Mesodermal cell (in vitro differentiated cells): Measurements from ENCODE around the gene OR52B2.

Source experiments
- H3K27ac ChIP-seq: 2 replicates; pipeline ENCODE4 v1.7.0; 2013; ENCODE audit warnings: mild to moderate bottlenecking, low read depth, low read length, moderate library complexity; ENCODE audit not compliant: severe bottlenecking
- H3K36me3 ChIP-seq: 2 replicates; pipeline ENCODE4 v1.7.1; 2013; ENCODE audit warnings: mild to moderate bottlenecking, low read length, moderate library complexity; ENCODE audit not compliant: control insufficient read depth, insufficient read depth
- H3K4me1 ChIP-seq: one replicate; pipeline ENCODE4 v1.7.1; 2013; ENCODE audit warnings: mild to moderate bottlenecking, low read length; ENCODE audit not compliant: insufficient read depth, control insufficient read depth, poor library complexity, severe bottlenecking
- H3K4me3 ChIP-seq: 2 replicates; pipeline ENCODE4 v1.7.0; 2013; ENCODE audit warnings: low read length, control low read depth, mild to moderate bottlenecking; ENCODE audit not compliant: insufficient read depth, poor library complexity, severe bottlenecking; ENCODE audit errors: extremely low read depth
- H3K9me3 ChIP-seq: 2 replicates; pipeline ENCODE4 v1.7.1; 2013; ENCODE audit warnings: mild to moderate bottlenecking, low read length, moderate library complexity; ENCODE audit not compliant: control insufficient read depth
- WGBS, 2 experiments: methylation state at CpG; one replicate each; pipeline ENCODE4 v1.1.5; 2013; ENCODE audit warnings: missing lambda C conversion rate in 2 of 2; ENCODE audit not compliant: insufficient coverage in 2 of 2; 5-methylcytosine and 5-hydroxymethylcytosine counted together

The OR52B2 gene

DNA sequence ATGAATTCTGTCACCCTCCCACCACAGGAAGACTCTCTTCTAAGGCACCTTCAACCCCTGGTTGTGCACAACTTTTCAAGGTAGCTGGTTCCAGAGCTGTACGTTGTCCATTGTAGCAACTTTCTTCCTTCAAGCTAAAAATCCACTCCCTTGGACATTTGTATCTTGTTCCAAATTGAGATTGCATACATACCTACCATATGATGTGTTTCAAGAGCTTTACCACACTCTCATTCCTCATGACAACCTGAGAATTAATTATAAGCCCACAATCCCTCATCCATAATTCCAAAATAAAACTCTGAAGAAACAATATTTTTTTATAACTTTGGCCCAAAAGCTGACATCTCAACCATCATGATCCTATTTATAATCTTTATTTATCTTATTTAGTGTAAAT lies 31.9 kb upstream of the OR52B2 start:
- WGBS, 2 experiments, result 90 to 100% methylated on average over 1 of the region's 1 CpG
- no peaks in the 10 kb centered on the region for H3K9me3 ChIP-seq
- H3K36me3 ChIP-seq, result peaks cover 11% of the 10 kb centered on the region
- H3K4me1 ChIP-seq, result no peaks in the 10 kb centered on the region
- H3K4me3 ChIP-seq, result no peak overlapping the region
- H3K27ac ChIP-seq, result no peak overlapping the region

DNA sequence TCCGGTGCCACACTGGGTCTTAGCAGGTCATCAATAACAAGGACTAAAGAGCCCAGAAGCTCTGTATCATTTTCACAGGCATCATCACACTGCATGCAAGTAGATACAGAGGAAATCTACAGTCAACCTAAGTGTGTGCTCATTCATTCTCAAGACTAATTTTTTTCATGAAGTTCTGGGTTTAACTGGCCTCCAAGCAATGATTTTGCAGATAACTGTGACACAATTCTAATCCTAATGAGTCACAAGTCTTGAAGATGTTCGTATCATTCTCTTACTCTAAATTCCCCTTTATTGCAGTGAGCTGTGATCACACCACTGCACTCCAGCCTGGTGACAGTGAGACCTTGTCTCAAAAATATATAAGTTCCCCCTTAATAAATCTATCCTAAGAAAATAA lies 31.4 kb upstream of the OR52B2 start:
- H3K9me3 ChIP-seq, result no peaks in the 10 kb centered on the region
- H3K4me1 ChIP-seq, result no peaks in the 10 kb centered on the region
- no peak overlapping the region for H3K27ac ChIP-seq
- 94% methylated on average over 2 of the region's 2 CpGs; no CpG with 5 or more reads in 1 of the 2 experiments for WGBS, 2 experiments
- H3K36me3 ChIP-seq, result peaks cover 6% of the 10 kb centered on the region
- no peak overlapping the region for H3K4me3 ChIP-seq

DNA sequence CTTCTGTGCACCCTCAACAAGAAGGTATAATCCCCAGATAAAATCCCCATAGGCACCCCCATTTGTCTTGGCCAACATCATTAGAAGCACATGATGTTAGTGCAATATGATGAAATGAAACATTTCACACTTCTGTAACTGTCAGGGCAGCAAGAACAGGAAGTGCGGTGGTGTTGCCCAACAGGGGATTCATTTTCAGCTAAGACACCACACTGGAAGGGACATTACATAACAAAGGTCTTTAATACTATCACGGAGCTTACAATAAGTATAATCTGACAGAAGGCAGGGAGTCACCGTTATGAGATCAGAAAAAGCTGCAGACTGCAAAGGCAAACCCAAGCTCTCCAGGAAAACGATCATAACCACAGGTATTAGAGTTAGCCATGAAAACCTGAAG lies 30.8 kb upstream of the OR52B2 start:
- no peak overlapping the region for H3K27ac ChIP-seq
- whole genome bisulfite sequencing, 2 experiments, result 75 to 77% methylated on average over 3 to 4 of the region's 4 CpGs
- H3K4me1 ChIP-seq, result no peaks in the 10 kb centered on the region
- peaks cover 5% of the 10 kb centered on the region for H3K36me3 ChIP-seq
- H3K9me3 ChIP-seq, result no peaks in the 10 kb centered on the region
- H3K4me3 ChIP-seq, result no peak overlapping the region

DNA sequence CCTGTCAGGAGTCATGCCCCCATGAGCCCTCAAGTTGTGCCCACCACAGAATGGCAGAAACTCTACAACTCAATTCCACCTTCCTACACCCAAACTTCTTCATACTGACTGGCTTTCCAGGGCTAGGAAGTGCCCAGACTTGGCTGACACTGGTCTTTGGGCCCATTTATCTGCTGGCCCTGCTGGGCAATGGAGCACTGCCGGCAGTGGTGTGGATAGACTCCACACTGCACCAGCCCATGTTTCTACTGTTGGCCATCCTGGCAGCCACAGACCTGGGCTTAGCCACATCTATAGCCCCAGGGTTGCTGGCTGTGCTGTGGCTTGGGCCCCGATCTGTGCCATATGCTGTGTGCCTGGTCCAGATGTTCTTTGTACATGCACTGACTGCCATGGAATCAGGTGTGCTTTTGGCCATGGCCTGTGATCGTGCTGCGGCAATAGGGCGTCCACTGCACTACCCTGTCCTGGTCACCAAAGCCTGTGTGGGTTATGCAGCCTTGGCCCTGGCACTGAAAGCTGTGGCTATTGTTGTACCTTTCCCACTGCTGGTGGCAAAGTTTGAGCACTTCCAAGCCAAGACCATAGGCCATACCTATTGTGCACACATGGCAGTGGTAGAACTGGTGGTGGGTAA lies 29.2 kb upstream of the OR52B2 start, which contains the start of gene OR52W1:
TSS of gene OR52W1 (plus strand) at position 51 of the 637 bp plus-strand sequence. CDS start at position 51, 0 bp downstream.
- Histone ChIP-seq H3K27ac (no peak within 1 kb of the TSS), H3K4me3 (no peak within 1 kb of the TSS), H3K4me1 (no peaks in the 10 kb centered on the region), H3K9me3 (no peaks in the 10 kb centered on the region), H3K36me3 (no peaks in the 10 kb centered on the region)
- WGBS, 2 experiments, result 93 to 100% methylated on average over 4 to 5 of the region's 5 CpGs

DNA sequence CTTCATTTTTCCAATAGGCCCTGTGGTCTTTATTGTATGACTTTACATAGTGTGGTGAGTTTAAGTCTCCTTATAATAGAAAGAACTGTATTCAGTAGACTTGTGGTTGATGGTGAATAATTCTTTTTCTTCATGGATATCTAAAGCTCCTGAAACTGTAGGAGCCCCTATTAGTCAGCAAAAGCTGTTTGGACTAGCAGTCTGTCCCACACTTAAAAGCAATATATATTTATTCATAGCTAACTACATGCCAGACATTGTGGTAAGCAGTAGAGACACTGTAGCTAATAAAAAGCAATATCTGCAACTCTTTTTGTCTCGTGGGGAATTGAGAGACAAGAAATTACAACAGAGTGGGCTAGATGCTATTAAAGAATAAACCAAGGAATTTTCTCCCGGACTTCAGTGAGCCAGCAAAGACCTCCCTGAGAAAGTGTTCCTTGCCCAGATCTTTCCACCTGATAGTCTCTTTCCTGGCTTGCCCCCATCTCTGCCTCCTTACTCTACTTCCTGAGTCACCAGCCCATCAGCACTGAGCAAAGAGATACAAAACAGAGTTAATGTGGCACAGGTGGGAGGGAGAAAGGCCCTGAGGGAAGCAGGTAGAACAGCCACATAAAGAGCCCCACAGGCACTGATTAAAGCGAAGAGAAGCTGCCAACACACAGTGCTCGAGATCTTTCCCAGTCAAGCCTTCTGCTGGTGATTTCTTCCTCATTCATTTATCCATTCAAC lies 27.5 kb upstream of the OR52B2 start:
- WGBS, 2 experiments, result 85 to 90% methylated on average over 2 to 3 of the region's 4 CpGs
- no peaks in the 10 kb centered on the region for H3K4me1 ChIP-seq
- H3K36me3 ChIP-seq, result no peaks in the 10 kb centered on the region
- no peak overlapping the region for H3K27ac ChIP-seq
- H3K9me3 ChIP-seq, result no peaks in the 10 kb centered on the region
- H3K4me3 ChIP-seq, result no peak overlapping the region

DNA sequence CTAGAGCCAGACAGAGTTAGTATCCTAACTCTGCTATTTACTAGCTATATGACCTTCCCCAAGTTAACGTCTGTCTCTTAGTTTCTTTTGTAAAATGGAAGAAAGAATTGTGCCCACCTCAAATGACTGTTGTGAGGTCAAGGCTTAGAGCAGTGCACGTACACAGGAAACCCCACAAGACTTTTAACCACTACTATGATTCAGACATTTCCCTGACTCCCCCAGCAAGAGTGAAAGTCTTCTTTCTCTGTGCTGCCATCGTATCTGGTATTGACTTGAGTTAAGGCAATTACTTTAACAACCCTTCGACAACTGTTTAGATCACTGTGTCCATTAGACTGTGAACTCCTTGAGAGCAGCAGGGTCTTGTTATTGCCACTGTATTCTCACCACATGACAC lies 26.3 kb upstream of the OR52B2 start:
- no peaks in the 10 kb centered on the region for H3K36me3 ChIP-seq
- H3K4me1 ChIP-seq, result no peaks in the 10 kb centered on the region
- H3K4me3 ChIP-seq, result no peak overlapping the region
- WGBS, 2 experiments, result 80 to 100% methylated on average over 1 of the region's 4 CpGs
- no peak overlapping the region for H3K27ac ChIP-seq
- no peaks in the 10 kb centered on the region for H3K9me3 ChIP-seq

DNA sequence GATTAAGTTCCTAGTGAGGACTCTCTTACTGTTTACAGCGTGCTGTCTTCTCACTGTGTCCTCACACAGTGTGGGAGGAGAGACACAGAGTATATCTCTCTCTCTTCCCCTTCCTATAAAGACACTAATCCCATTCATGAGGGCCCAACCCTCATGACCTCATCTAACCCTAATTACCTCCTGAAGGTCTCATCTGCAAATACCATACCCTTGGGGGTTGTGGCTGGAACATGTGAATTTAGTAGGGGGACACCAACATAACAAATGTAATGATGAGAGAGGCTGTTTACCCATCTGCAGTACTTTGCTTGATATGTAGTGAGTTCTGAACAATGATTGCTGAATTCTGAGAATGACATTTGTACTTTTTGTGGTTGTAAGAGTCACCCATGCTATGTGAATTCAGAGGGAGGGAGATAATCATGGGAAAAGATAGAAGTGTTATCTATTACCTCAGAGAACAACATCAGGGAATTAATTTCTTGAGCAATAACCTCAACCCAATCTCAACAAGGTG lies 24.0 kb upstream of the OR52B2 start:
- H3K9me3 ChIP-seq, result no peaks in the 10 kb centered on the region
- H3K4me3 ChIP-seq, result no peak overlapping the region
- no peaks in the 10 kb centered on the region for H3K36me3 ChIP-seq
- H3K4me1 ChIP-seq, result no peaks in the 10 kb centered on the region
- WGBS, 2 experiments, result 60% methylated on average over 1 of the region's 1 CpG; no CpG with 5 or more reads in 1 of the 2 experiments
- no peak overlapping the region for H3K27ac ChIP-seq

DNA sequence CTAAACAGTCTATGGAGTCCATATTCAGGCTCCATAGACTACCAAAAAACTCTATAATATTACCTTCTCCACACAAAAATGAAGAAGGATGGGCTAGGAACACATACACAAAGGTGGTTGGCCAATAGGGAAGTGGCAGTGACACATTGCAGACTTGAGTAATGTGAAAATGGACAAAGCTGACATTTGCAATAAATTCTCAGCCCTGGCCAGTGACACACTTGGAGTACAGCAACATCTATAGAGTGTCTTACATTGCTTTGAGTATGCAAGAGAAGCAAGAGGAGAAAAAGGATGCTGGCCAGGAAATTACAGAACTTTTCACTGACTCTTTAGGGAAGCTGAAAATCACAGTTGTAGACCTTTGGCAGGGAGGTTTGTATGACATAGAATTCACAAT lies 21.6 kb upstream of the OR52B2 start:
- H3K4me1 ChIP-seq, result no peaks in the 10 kb centered on the region
- H3K4me3 ChIP-seq, result no peak overlapping the region
- no peaks in the 10 kb centered on the region for H3K36me3 ChIP-seq
- H3K27ac ChIP-seq, result no peak overlapping the region
- no peaks in the 10 kb centered on the region for H3K9me3 ChIP-seq

DNA sequence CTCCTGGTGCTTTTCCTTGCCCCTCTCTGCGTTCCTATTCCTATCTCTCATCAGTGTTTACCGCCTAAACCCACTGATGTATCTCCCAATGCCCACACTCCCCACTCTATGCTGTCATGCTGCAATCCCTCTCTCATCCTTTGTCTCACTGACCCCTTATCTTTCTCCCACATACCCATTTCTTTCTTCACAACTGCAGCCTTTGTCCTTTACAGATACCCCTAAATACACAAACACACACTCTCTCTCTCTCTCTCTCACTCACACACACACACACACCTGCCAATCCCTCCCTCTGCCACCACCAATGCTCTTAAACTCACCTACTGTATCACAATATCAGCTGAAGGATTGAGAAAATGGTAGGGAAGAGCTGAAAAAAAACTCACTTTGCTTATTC lies 5.3 kb upstream of the OR52B2 start:
- WGBS, 2 experiments, result 64 to 70% methylated on average over 2 of the region's 2 CpGs

DNA sequence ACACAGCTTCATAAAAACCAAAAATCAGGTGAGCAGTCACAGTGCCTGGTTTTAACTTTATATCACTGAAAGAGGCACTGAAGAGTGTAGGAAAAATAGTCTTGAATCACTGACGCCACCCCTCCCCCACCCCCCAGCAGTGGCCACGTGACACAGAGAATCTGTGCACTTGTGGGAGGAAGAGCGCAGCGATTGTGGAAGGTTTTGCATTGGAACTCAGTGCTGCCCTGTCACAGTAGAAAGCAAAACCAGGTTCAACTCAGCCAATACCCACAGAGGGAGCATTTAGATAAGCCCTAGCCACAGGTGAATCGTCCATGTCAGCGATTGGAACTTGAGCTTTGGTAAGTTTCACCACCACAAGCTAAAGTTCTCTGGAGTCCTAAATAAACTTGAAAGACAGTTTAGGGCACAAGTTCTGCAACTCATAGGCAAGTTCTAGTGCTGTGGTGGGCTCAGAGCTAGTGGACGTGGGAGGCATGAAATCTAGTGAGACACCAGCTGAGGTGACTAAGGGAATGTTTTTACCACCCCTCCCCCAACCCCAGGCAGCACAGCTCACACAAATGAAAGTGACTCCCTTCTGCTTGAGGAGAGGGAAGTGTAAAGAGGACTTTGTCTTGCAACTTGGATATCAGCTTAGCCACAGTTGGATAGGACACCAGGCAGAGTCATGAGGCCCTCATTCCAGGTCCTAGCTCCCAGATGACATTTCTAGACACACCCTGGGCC lies 13.3 kb downstream of the OR52B2 start:
- no peaks in the 10 kb centered on the region for H3K36me3 ChIP-seq
- WGBS, 2 experiments, result 80 to 94% methylated on average over 2 of the region's 7 CpGs
- H3K9me3 ChIP-seq, result no peaks in the 10 kb centered on the region
- no peak overlapping the region for H3K4me3 ChIP-seq
- no peak overlapping the region for H3K27ac ChIP-seq
- H3K4me1 ChIP-seq, result no peaks in the 10 kb centered on the region

More for the DNA sequence above, 5.3 kb upstream of the OR52B2 start:
- no peak overlapping the region for H3K27ac ChIP-seq
- H3K4me3 ChIP-seq, result no peak overlapping the region
- H3K4me1 ChIP-seq, result no peaks in the 10 kb centered on the region
- H3K9me3 ChIP-seq, result no peaks in the 10 kb centered on the region
- H3K36me3 ChIP-seq, result no peaks in the 10 kb centered on the region
